Common myeloid progenitor, CD34-positive (primary cell): Measurements from ENCODE around the gene FBXO5.
"Not testable (repeated sequence)": the region's sequence is repeated elsewhere in the genome, so short reads cannot be mapped to it uniquely, and the experiment has no call there.

Experiments
- CTCF ChIA-PET: fragments of 350-600 bp; sonication (Branson Sonifier 250); formaldehyde crosslinking; loops from one replicate; lab custom pipeline; 2021; ENCODE audit warnings: antibody characterized with exemption; lab: Charles Lee
- POLR2A ChIA-PET: fragments of 350-600 bp; sonication (Branson Sonifier 250); formaldehyde crosslinking; loops from one replicate; lab custom pipeline; 2021; ENCODE audit warnings: antibody characterized with exemption; lab: Charles Lee
- DNase-seq, 3 donors: peaks; one replicate each; pipeline versions ENCODE4 v3.0.0 to v3.0.0-alpha.2; 2013
- H3K27ac ChIP-seq, 2 experiments: 1 replicate in 1 of 2; 2 replicates in 1 of 2; pipeline ENCODE4 v1.7.0; 2013; ENCODE audit warnings: inconsistent platforms in 2 of 2, low read length in 2 of 2, mild to moderate bottlenecking in 2 of 2, low read depth in 1 of 2, moderate library complexity in 1 of 2; ENCODE audit not compliant: severe bottlenecking in 2 of 2, insufficient read depth in 1 of 2, poor library complexity in 1 of 2
- H3K27me3 ChIP-seq, 5 experiments: replicated peaks in 2 of 5; 1 replicate in 3 of 5; 2 replicates in 2 of 5; pipeline versions ENCODE4 v1.6.1 to v1.7.0; 2013; ENCODE audit warnings: low read length in 4 of 5, mild to moderate bottlenecking in 2 of 5, moderate library complexity in 2 of 5, inconsistent platforms in 1 of 5; ENCODE audit not compliant: insufficient read depth in 5 of 5, control insufficient read depth in 4 of 5
- H3K36me3 ChIP-seq, 4 experiments: 1 replicate in 2 of 4; 2 replicates in 2 of 4; pipeline versions ENCODE4 v1.6.1 to v1.7.0; 2013; ENCODE audit warnings: low read length in 3 of 4, control low read depth in 1 of 4, mild to moderate bottlenecking in 1 of 4; ENCODE audit not compliant: control insufficient read depth in 4 of 4, insufficient read depth in 4 of 4
- H3K4me1 ChIP-seq, 4 experiments: 1 replicate in 3 of 4; 2 replicates in 1 of 4; pipeline versions ENCODE4 v1.6.1 to v1.7.1; 2013; ENCODE audit warnings: low read length in 3 of 4, mild to moderate bottlenecking in 3 of 4, control low read depth in 1 of 4, inconsistent platforms in 1 of 4, moderate library complexity in 1 of 4; ENCODE audit not compliant: control insufficient read depth in 4 of 4, insufficient read depth in 4 of 4; ENCODE audit errors: control extremely low read depth in 1 of 4
- H3K4me3 ChIP-seq, 7 experiments: 1 replicate in 4 of 7; 2 replicates in 3 of 7; pipeline versions ENCODE4 v1.5.1 to v1.7.0; 2013; ENCODE audit warnings: mild to moderate bottlenecking in 7 of 7, low read length in 6 of 7, moderate library complexity in 6 of 7, inconsistent platforms in 2 of 7, low read depth in 2 of 7, control low read depth in 1 of 7; ENCODE audit not compliant: insufficient read depth in 4 of 7, control insufficient read depth in 1 of 7; ENCODE audit errors: extremely low read depth in 1 of 7
- H3K9me3 ChIP-seq, 5 experiments: 1 replicate in 4 of 5; 2 replicates in 1 of 5; pipeline versions ENCODE4 v1.6.1 to v1.7.1; 2013; ENCODE audit warnings: low read length in 4 of 5, mild to moderate bottlenecking in 2 of 5, inconsistent platforms in 1 of 5, low read depth in 1 of 5, moderate library complexity in 1 of 5; ENCODE audit not compliant: control insufficient read depth in 4 of 5, insufficient read depth in 2 of 5; ENCODE audit errors: control extremely low read depth in 1 of 5
- WGBS: methylation state at CpG from one replicate; pipeline ENCODE4 v1.1.5; 2013; ENCODE audit not compliant: insufficient coverage; 5-methylcytosine and 5-hydroxymethylcytosine counted together

Gene FBXO5

DNA sequence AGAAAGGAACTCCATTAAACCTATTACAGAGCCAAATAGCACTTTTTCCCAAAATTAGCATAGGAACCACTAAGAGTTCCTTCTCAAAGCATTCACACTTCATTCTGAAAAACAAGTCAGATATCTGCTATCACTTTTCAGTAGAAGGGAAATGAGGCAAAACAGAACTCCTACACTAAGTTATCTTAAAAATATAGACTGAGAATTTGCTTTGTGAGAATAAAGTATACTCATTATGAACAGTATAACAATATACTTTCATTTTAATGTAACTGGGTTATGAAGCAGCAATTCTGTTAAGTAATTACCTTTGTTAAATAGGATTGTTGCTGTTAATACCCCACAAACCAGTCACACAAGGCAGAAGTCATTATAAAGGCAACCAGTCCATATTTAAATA lies 11.0 kb upstream of the FBXO5 start:
- DNase-seq = no peak
- H3K36me3 ChIP-seq = peaks cover 13 to 56% (median 35%) of the 10 kb centered on the region in 4 experiments
- no peaks in the 10 kb centered on the region for H3K4me1 ChIP-seq
- no peak overlapping the region for H3K4me3 ChIP-seq
- no peaks in the 10 kb centered on the region for H3K9me3 ChIP-seq
- no peak overlapping the region for H3K27ac ChIP-seq
- ChIA-PET CTCF (no interaction called here), POLR2A (no interaction called here)
- H3K27me3 ChIP-seq = no peaks in the 10 kb centered on the region

DNA sequence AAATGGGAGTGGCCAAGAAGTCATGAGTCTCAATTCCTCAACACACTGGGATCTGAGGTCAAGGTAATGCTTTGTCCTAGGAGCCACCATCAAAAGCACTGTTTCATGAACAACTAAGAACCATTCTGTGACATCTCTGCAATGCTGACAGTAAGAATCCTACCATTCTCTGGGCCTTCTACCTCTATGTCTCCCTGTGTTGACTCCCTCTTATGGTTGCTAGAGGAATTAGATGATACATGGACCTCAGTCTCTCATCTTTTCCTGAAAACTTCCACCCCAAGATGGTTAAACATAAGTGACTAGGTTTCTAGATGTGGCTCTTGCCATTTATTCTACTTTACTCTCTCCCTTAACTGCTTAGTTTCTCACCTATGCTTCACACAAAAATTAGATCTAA lies 10.6 kb upstream of the FBXO5 start:
- no peak for DNase-seq
- Histone ChIP-seq H3K4me3 (no peak overlapping the region), H3K27ac (no peak overlapping the region), H3K9me3 (no peaks in the 10 kb centered on the region), H3K4me1 (no peaks in the 10 kb centered on the region), H3K36me3 (peaks cover 13 to 56% (median 35%) of the 10 kb centered on the region in 4 experiments), H3K27me3 (no peaks in the 10 kb centered on the region)
- ChIA-PET CTCF (no interaction called here), POLR2A (no interaction called here)

DNA sequence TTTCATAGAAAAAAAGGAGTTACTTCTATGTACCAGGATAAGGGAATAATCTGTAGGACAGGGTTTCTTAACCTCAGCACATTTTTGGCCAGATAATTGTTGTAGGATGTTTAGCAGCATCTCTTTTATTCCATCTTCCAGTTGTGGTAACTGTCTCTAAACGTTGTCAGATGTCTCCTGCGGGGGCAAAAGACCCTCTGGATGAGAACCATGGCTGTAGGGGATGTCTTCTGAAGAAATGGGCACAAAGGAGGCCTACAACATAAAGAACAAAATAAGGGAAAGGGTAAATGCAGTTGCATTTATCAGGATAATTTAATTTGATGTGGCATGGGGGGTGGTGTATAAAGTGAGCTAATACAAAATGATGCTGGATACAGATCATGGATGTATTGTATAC lies 4.1 kb upstream of the FBXO5 start:
- H3K4me3 ChIP-seq = no peak overlapping the region
- no peak for DNase-seq
- peaks cover 5 to 20% (median 16%) of the 10 kb centered on the region in 4 experiments for H3K4me1 ChIP-seq
- POLR2A ChIA-PET = no interaction called here
- no peaks in the 10 kb centered on the region for H3K27me3 ChIP-seq
- H3K9me3 ChIP-seq = no peaks in the 10 kb centered on the region
- H3K36me3 ChIP-seq = peaks cover 6 to 14% (median 10%) of the 10 kb centered on the region in 4 experiments
- no peak overlapping the region for H3K27ac ChIP-seq
- CTCF ChIA-PET = interaction anchor here (1.3 to 3.1 kb wide), 3 partner anchors 9 to 37 kb away, joined by 3 to 12 read pairs (median 10); no protein-coding TSS in a partner anchor
- WGBS = 90% methylated on average over 2 of the region's 2 CpGs

DNA sequence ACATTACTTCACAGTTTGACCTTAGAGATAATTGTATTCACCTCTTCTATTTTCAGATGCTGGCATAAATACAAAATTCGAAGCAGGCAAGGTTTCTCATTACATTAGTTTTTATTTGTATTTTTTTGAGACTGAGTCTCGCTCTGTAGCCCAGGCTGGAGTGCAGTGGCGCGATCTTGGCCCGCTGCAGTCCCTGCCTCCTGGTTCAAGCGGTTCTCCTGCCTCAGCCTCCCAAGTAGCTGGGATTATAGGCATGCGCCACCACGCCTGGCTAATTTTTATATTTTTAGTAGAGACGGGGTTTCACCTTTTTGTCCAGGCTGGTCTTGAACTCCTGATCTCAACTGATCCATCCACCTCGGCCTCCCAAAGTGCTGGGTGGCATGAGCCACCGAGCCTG lies 2.5 kb upstream of the FBXO5 start:
- H3K27me3 ChIP-seq, H3K9me3 ChIP-seq, DNase-seq, H3K36me3 ChIP-seq: not testable (repeated sequence)
- 83% methylated on average over 1 of the region's 11 CpGs for WGBS
- peak overlapping the region in 1 of 2 experiments; percentile 94 for H3K27ac ChIP-seq
- CTCF ChIA-PET = interaction anchor here (0.9 to 3.1 kb wide), 5 partner anchors 11 to 39 kb away, joined by 3 to 12 read pairs (median 3); no protein-coding TSS in a partner anchor
- H3K4me3 ChIP-seq = peak overlapping the region in 2 of 7 experiments; percentile 91 to 98
- POLR2A ChIA-PET = interaction anchor here (1.1 kb wide), 1 partner anchor 11 kb away, joined by 3 read pairs; no protein-coding TSS in a partner anchor
- H3K4me1 ChIP-seq = peaks cover 14 to 34% (median 23%) of the 10 kb centered on the region in 4 experiments

DNA sequence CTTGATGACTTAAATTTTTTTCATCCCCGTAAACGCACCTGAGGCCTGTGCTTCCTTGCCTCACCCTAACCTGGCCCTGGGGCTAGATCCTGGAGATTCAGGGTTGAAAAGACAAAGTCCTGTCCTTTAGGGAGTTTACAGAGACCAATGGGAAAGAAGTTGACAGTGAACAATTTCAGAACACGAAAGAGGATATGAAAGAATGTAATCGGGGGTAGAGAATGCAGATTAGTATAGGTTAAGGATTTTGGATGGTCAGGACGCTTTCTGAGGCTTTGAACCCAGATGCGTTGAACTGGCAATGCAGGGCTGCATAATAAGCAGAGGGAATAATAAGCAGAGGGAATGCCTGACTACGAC lies 1.7 kb upstream of the FBXO5 start:
- CTCF ChIA-PET = interaction anchor here (2.6 to 3.1 kb wide), 2 partner anchors 12 to 40 kb away, joined by 10 to 12 read pairs; no protein-coding TSS in a partner anchor
- Histone ChIP-seq H3K4me1 (peaks cover 14 to 37% (median 29%) of the 10 kb centered on the region in 4 experiments), H3K27me3 (no peaks in the 10 kb centered on the region), H3K9me3 (no peaks in the 10 kb centered on the region), H3K4me3 (peak overlapping the region in 6 of 7 experiments; percentile 79 to 99 (median 90)), H3K36me3 (peaks cover 0 to 6% (median 2%) of the 10 kb centered on the region in 4 experiments), H3K27ac (peak overlapping the region; percentile 80 to 94)
- 40% methylated on average over 5 of the region's 7 CpGs for WGBS
- DNase-seq = no peak
- POLR2A ChIA-PET = interaction anchor here (1.1 kb wide), 1 partner anchor 11 kb away, joined by 3 read pairs; no protein-coding TSS in a partner anchor

DNA sequence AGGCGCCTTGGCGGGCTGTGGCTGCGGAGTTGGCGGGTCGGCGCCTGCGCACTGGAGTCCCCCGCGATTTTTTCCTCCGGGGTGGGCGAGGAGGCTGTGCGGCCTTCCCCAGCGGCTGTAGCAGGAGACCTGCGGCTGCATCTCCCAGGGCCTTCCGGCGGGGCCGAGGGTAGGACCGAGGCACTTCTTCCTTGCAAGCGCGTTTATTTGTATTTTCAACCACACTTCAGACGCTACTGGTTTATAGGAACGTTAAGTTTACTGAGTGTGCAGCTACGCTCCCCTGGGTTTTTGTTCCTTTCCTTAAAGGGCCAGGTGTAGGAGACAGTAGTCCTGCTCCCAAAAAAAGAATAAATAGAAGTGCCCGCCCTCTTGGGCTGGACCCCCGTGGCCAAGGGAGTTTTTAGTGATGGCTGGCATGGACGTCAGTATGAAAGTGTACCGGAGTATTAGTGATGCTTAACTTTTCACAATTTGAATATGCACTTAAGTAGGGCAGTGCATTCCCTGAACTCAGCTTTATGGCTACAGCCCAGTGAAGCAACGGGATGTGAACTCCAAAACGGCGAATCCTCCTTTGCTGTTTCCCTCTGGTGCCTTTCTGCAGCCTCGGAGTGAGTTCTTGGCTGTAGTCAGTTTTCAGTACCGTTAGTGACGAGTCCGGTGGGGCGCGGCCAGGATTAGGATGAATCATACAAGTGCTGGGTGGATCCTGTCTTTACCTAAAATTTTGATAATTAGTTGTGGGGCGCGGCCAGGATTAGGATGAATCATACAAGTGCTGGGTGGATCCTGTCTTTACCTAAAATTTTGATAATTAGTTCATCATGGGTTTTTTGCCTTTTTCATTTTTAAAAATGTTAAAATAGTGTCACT lies 1.0 kb upstream of the FBXO5 start:
- ChIA-PET POLR2A (no interaction called here), CTCF (interaction anchor here (0.7 kb wide), 1 partner anchor 17 kb away, joined by 3 read pairs; no protein-coding TSS in a partner anchor)
- no peaks in the 10 kb centered on the region for H3K9me3 ChIP-seq
- H3K4me1 ChIP-seq = peaks cover 14 to 42% (median 31%) of the 10 kb centered on the region in 4 experiments
- peak overlapping the region; percentile 79 to 99 (median 91) for H3K4me3 ChIP-seq
- WGBS = 1% methylated on average over 35 of the region's 38 CpGs
- peak; percentile 71 to 86 (median 84) for DNase-seq
- H3K27ac ChIP-seq = peak overlapping the region; percentile 80 to 94
- H3K36me3 ChIP-seq = peaks cover 0 to 6% (median 2%) of the 10 kb centered on the region in 4 experiments
- no peaks in the 10 kb centered on the region for H3K27me3 ChIP-seq
